Neural cell (in vitro differentiated cells): ENCODE results near the gene NF1.

ENCODE experiments used
- CTCF ChIP-seq: fragments of 450-650 bp; IDR thresholded peaks from 2 replicates; pipeline ENCODE4 v1.5.1; 2014; ENCODE audit warnings: antibody characterized with exemption, mild to moderate bottlenecking, moderate library complexity; ENCODE audit not compliant: poor library complexity, severe bottlenecking
- EP300 ChIP-seq: fragments of 450-650 bp; conservative IDR thresholded peaks from 2 replicates; pipeline ENCODE4 v1.6.1; 2014; ENCODE audit warnings: antibody characterized with exemption, mild to moderate bottlenecking, moderate library complexity; ENCODE audit not compliant: poor library complexity, severe bottlenecking
- EZH2 ChIP-seq: fragments of 200-600, 300-800 bp; shearing (Covaris generic), sonication (generic); IDR thresholded peaks from 2 replicates; pipeline ENCODE4 v1.6.1; 2014; ENCODE audit warnings: antibody characterized with exemption, low read length, borderline replicate concordance, mild to moderate bottlenecking; ENCODE audit not compliant: insufficient read depth, poor library complexity, severe bottlenecking
- MXI1 ChIP-seq: fragments of 450-650 bp; conservative IDR thresholded peaks from 2 replicates; pipeline ENCODE4 v1.6.1; 2014; ENCODE audit warnings: antibody characterized with exemption, mild to moderate bottlenecking; ENCODE audit not compliant: poor library complexity, severe bottlenecking
- POLR2AphosphoS5 ChIP-seq: IDR thresholded peaks from 2 replicates; pipeline ENCODE4 v1.6.1; 2012
- REST ChIP-seq: IDR thresholded peaks from 2 replicates; pipeline ENCODE4 v1.6.1; 2012; ENCODE audit warnings: borderline replicate concordance
- TAF1 ChIP-seq: IDR thresholded peaks from 2 replicates; pipeline ENCODE4 v1.6.1; 2012; ENCODE audit warnings: low read depth

GRCh38 chr17:31171701-31172100 lies 76.9 kb downstream of the NF1 start:
- TF ChIP-seq CTCF (no peak), EZH2 (no peak), POLR2AphosphoS5 (no peak), MXI1 (no peak), REST (no peak), TAF1 (no peak), EP300 (no peak)
